Uterus (tissue), 4 donors: ENCODE measurements around the gene TANGO6. TPM values are rescaled to one million over a fixed set of nuclear protein-coding genes. Genes with fewer than 3 reads are reported as not detected.

Experiments
- DNase-seq, 2 donors: peaks; one replicate each; pipeline ENCODE4 v3.0.0-alpha.2; 2019 to 2020
- H3K27ac ChIP-seq, 2 donors: fragments of 200-600 bp; sonication (generic); 1 replicate in 1 of 2; 2 replicates in 1 of 2; pipeline ENCODE4 v1.5.1; 2016 to 2018
- H3K27me3 ChIP-seq, 2 donors: fragments of 200-600 bp; sonication (generic); one replicate each; pipeline ENCODE4 v1.5.1; 2018 to 2019; ENCODE audit warnings: control low read depth in 1 of 2
- H3K36me3 ChIP-seq, 2 donors: fragments of 200-600 bp; sonication (generic); one replicate each; pipeline ENCODE4 v1.5.1; 2019; ENCODE audit warnings: control low read depth in 1 of 2
- H3K4me1 ChIP-seq, 2 donors: fragments of 200-600 bp; sonication (generic); one replicate each; pipeline ENCODE4 v1.5.1; 2018 to 2019; ENCODE audit warnings: control low read depth in 1 of 2
- H3K4me3 ChIP-seq, 2 donors: fragments of 200-600 bp; sonication (generic); 1 replicate in 1 of 2; 2 replicates in 1 of 2; pipeline ENCODE4 v1.5.1; 2018 to 2019; ENCODE audit warnings: mild to moderate bottlenecking in 1 of 2
- H3K9me3 ChIP-seq, 2 donors: fragments of 200-600 bp; sonication (generic); one replicate each; pipeline ENCODE4 v1.5.1; 2019; ENCODE audit warnings: control low read depth in 1 of 2
- POLR2A ChIP-seq, 2 donors: fragments of 450-650 bp; IDR thresholded peaks; one replicate each; pipeline ENCODE4 v1.6.1; 2016; ENCODE audit warnings: antibody characterized with exemption in 2 of 2, mild to moderate bottlenecking in 1 of 2, moderate library complexity in 1 of 2
- intact Hi-C: fragments of 100-400 bp; cut with DNase I; formaldehyde crosslinking; loops from one replicate; pipeline ENCODE4 v1.15.1; 2023; ENCODE audit warnings: low total_unique reads
- total RNA-seq, 4 donors: library from RNA; depleted of rRNA in 3 of 4; stranded (reverse); fragments of >200 nt in 3 of 4; gene quantifications; one replicate each; pipeline versions ENCODE4 v1.1.0 to v1.2.4, GENCODE V29; 2014 to 2023
- TF ChIP-seq, protein P1 (sequence below), 4 experiments: fragments of 200-600 bp in 2 of 4; fragments of 450-650 bp in 2 of 4; sonication (generic) in 2 of 4; IDR thresholded peaks; one replicate each; pipeline ENCODE4 v1.5.1; 2016 to 2019; ENCODE audit warnings: antibody characterized with exemption in 4 of 4, mild to moderate bottlenecking in 2 of 4, moderate library complexity in 1 of 4
- donor health status: DM: yes; HTN: yes; CAD: no.

Gene TANGO6
- total RNA-seq, 4 donors from 2014 or later, result 21.5 to 44.9 (median 37.5) TPM

DNA sequence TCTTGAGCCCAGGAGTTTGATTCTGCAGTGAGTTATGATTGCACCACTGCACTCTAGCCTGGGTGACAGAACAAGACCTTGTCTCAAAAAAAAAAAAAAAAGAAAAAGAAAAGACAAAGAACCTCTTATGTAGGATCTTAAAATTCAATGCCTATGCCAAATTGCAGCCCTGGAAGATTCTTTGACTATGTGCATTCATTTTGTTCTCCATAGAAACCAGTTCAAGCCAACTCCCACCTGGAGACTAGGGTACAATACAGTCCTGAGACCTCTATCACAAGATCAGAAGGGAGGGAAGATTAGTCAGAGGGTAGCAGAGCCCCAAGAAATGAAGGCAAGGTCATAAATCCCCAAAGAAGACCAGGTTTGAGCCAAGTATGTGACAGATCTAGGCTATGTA is 171.5 kb downstream of the TANGO6 start:
- Histone ChIP-seq H3K9me3 (no peaks in the 10 kb centered on the region), H3K27ac (no peak overlapping the region), H3K4me3 (no peak overlapping the region), H3K27me3 (no peaks in the 10 kb centered on the region), H3K36me3 (no peaks in the 10 kb centered on the region), H3K4me1 (no peaks in the 10 kb centered on the region)
- TF ChIP-seq POLR2A (IDR thresholded peaks at IDR 0.05), result no peak
- TF ChIP-seq, protein P1, sequence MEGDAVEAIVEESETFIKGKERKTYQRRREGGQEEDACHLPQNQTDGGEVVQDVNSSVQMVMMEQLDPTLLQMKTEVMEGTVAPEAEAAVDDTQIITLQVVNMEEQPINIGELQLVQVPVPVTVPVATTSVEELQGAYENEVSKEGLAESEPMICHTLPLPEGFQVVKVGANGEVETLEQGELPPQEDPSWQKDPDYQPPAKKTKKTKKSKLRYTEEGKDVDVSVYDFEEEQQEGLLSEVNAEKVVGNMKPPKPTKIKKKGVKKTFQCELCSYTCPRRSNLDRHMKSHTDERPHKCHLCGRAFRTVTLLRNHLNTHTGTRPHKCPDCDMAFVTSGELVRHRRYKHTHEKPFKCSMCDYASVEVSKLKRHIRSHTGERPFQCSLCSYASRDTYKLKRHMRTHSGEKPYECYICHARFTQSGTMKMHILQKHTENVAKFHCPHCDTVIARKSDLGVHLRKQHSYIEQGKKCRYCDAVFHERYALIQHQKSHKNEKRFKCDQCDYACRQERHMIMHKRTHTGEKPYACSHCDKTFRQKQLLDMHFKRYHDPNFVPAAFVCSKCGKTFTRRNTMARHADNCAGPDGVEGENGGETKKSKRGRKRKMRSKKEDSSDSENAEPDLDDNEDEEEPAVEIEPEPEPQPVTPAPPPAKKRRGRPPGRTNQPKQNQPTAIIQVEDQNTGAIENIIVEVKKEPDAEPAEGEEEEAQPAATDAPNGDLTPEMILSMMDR (IDR thresholded peaks at IDR 0.05), result no peak
- intact Hi-C loops, result no loop called here
- no peak for DNase-seq

DNA sequence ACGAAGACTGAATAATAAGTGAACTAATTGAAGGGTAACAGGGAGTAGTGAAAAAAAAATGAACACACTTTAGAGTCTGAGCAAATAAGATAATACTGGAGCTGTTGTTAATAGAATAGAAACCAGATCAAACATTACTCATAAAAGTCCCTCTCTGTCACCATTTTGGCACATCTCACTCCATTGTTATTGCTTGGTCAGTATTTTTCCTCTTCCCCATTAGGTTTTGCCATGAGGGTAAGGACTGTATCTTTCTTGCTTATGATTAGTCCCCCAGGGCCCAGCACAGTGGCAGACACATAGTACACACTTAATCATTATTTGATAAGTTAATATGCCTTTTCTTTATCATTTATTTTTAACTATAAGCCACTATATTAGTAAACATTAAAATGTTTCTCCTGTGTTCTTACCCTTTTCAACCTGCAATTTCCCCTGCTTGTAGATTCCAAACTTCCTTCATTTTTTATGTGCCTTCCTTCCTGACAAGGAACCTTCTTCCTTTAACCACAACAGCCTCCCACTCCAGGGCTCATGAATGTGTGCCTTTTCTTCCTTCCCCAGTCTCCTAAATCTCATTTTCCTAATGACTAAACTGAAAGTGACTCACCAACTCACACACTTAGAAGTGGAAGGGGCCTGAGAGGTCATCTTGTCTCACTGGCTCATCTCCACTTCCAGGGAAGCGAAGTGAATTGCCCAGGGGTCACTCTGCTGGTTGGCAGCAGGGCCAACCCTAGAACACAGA is 173.9 kb downstream of the TANGO6 start:
- DNase-seq, result no peak
- intact Hi-C loops, result no loop called here
- Histone ChIP-seq H3K27me3 (no peaks in the 10 kb centered on the region), H3K27ac (peak overlapping the region in 1 of 2 donors; percentile 61), H3K36me3 (no peaks in the 10 kb centered on the region), H3K4me1 (no peaks in the 10 kb centered on the region), H3K9me3 (no peaks in the 10 kb centered on the region), H3K4me3 (no peak overlapping the region)
- no peak for TF ChIP-seq POLR2A (IDR thresholded peaks at IDR 0.05)
- TF ChIP-seq, protein P1 (IDR thresholded peaks at IDR 0.05), result no peak

- Histone ChIP-seq H3K4me1 (no peaks in the 10 kb centered on the region), H3K27me3 (no peaks in the 10 kb centered on the region), H3K36me3 (no peaks in the 10 kb centered on the region), H3K4me3 (no peak overlapping the region), H3K27ac (no peak overlapping the region), H3K9me3 (no peaks in the 10 kb centered on the region)
- no peak for DNase-seq
- TF ChIP-seq, protein P1 (IDR thresholded peaks at IDR 0.05), result no peak
- no peak for TF ChIP-seq POLR2A (IDR thresholded peaks at IDR 0.05)
- intact Hi-C loops, result no loop called here
These were observed 176.5 kb downstream of the TANGO6 start for GRCh38 chr16:69019811-69020210.

- intact Hi-C loops, result no loop called here
- Histone ChIP-seq H3K36me3 (no peaks in the 10 kb centered on the region), H3K4me3 (no peak overlapping the region), H3K9me3 (no peaks in the 10 kb centered on the region), H3K27ac (no peak overlapping the region), H3K4me1 (no peaks in the 10 kb centered on the region), H3K27me3 (no peaks in the 10 kb centered on the region)
- TF ChIP-seq, protein P1 (IDR thresholded peaks at IDR 0.05), result no peak
- no peak for TF ChIP-seq POLR2A (IDR thresholded peaks at IDR 0.05)
- no peak for DNase-seq
These were observed 185.8 kb downstream of the TANGO6 start for GRCh38 chr16:69029121-69029520.

GRCh38 chr16:69031877-69032301 is 188.6 kb downstream of the TANGO6 start:
- no peak overlapping the region for H3K27ac ChIP-seq
- H3K36me3 ChIP-seq, result no peaks in the 10 kb centered on the region
- H3K4me3 ChIP-seq, result no peak overlapping the region
- H3K27me3 ChIP-seq, result no peaks in the 10 kb centered on the region
- no peak for DNase-seq
- no peaks in the 10 kb centered on the region for H3K9me3 ChIP-seq
- no peak for TF ChIP-seq POLR2A (IDR thresholded peaks at IDR 0.05)
- TF ChIP-seq, protein P1 (IDR thresholded peaks at IDR 0.05), result no peak
- intact Hi-C loops, result no loop called here
- no peaks in the 10 kb centered on the region for H3K4me1 ChIP-seq
